MM.1S (cell line): ENCODE results near the gene ST6GAL1.

Source experiments
- DNase-seq: peaks from one replicate; pipeline ENCODE4 v3.0.0-alpha.2; 2015
- H2AFZ ChIP-seq: fragments of 300-600 bp; sonication (generic); 2 replicates; pipeline ENCODE4 v1.6.0; 2016; ENCODE audit warnings: antibody characterized with exemption, low read length
- H3F3A ChIP-seq: fragments of 300-600 bp; sonication (generic); 2 replicates; pipeline ENCODE4 v1.6.1; 2016; ENCODE audit warnings: mild to moderate bottlenecking, antibody characterized with exemption, low read length, moderate library complexity, mixed read lengths; ENCODE audit not compliant: insufficient read depth
- H3K27ac ChIP-seq: fragments of 300-600 bp; sonication (generic); 2 replicates; pipeline ENCODE4 v1.5.1; 2016; ENCODE audit warnings: mild to moderate bottlenecking, low read length
- H3K27me3 ChIP-seq: fragments of 300-600 bp; sonication (generic); replicated peaks from 2 replicates; pipeline ENCODE4 v1.6.0; 2016; ENCODE audit warnings: low read length; ENCODE audit not compliant: insufficient read depth
- H3K36me3 ChIP-seq: fragments of 300-600 bp; sonication (generic); replicated peaks from 2 replicates; pipeline ENCODE4 v1.6.1; 2016; ENCODE audit warnings: mild to moderate bottlenecking, low read length, mixed read lengths; ENCODE audit not compliant: insufficient read depth
- H3K4me1 ChIP-seq: fragments of 300-600 bp; sonication (generic); 2 replicates; pipeline ENCODE4 v1.6.1; 2016; ENCODE audit warnings: low read length, mixed read lengths
- H3K4me2 ChIP-seq: fragments of 300-600 bp; sonication (generic); 2 replicates; pipeline ENCODE4 v1.6.0; 2016; ENCODE audit warnings: low read depth, low read length
- H3K4me3 ChIP-seq: fragments of 300-600 bp; sonication (generic); 2 replicates; pipeline ENCODE4 v1.5.1; 2016; ENCODE audit warnings: low read length, mixed read lengths
- H3K79me2 ChIP-seq: fragments of 300-600 bp; sonication (generic); 2 replicates; pipeline ENCODE4 v1.6.1; 2016; ENCODE audit warnings: mixed run types, low read length, mixed read lengths
- H3K9ac ChIP-seq: fragments of 300-600 bp; sonication (generic); 2 replicates; pipeline ENCODE4 v1.6.1; 2016; ENCODE audit warnings: low read length, mixed read lengths
- H3K9me2 ChIP-seq: fragments of 300-600 bp; sonication (generic); replicated peaks from 2 replicates; pipeline ENCODE4 v1.6.1; 2016; ENCODE audit warnings: mild to moderate bottlenecking, low read length, mixed read lengths; ENCODE audit not compliant: insufficient read depth
- H3K9me3 ChIP-seq: fragments of 300-600 bp; sonication (generic); replicated peaks from 2 replicates; pipeline ENCODE4 v1.6.1; 2016; ENCODE audit warnings: mild to moderate bottlenecking, low read length, mixed read lengths; ENCODE audit not compliant: insufficient read depth
- H4K20me1 ChIP-seq: fragments of 300-600 bp; sonication (generic); 2 replicates; pipeline ENCODE4 v1.6.1; 2016; ENCODE audit warnings: mild to moderate bottlenecking, low read length, moderate library complexity, mixed read lengths; ENCODE audit not compliant: insufficient read depth
- EZH2 ChIP-seq: fragments of 300-600 bp; sonication (generic); optimal IDR thresholded peaks from 2 replicates; pipeline ENCODE3; 2017; ENCODE audit warnings: low read depth, mild to moderate bottlenecking, antibody characterized with exemption, low read length, mixed read lengths
- EZH2phosphoT487 ChIP-seq: fragments of 300-600 bp; sonication (generic); IDR thresholded peaks from 2 replicates; pipeline ENCODE4 v1.6.1; 2018; ENCODE audit warnings: antibody characterized with exemption, low read length
- TF ChIP-seq, protein P1 (sequence below): fragments of 300-600 bp; sonication (generic); IDR thresholded peaks from 2 replicates; pipeline ENCODE4 v1.5.1; 2016; ENCODE audit warnings: antibody characterized with exemption, low read length, mixed read lengths

Gene ST6GAL1

DNA sequence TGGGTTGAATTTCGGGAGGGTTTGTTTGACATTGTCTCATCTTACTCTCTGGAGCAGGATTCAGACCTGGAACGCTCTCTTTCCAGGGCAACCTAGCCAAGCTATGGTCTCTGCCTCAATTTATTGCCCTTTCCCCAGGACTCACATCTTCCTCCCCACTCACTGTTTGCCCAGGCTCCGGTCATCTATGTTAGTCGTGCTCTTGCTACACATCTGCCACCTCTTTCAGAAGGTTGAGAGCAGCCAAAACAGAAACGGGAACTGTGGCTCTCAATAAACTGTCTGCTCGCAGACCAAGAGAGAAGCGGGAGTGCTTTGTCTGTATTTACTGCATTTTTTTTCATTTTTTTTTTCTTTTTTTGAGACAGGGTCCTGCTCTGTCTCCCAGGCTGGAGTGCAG, 81.6 kb downstream of the ST6GAL1 start:
- peaks cover 16% of the 10 kb centered on the region for H3K36me3 ChIP-seq
- H3F3A ChIP-seq, result peaks cover 12% of the 10 kb centered on the region; the same call in 1 of the 2 replicates
- H3K9ac ChIP-seq, result no peak overlapping the region
- H4K20me1 ChIP-seq, result peaks cover 3% of the 10 kb centered on the region
- H2AFZ ChIP-seq, result no peak overlapping the region
- no peaks in the 10 kb centered on the region for H3K9me3 ChIP-seq
- peaks cover 96% of the 10 kb centered on the region for H3K79me2 ChIP-seq
- no peaks in the 10 kb centered on the region for H3K9me2 ChIP-seq
- TF ChIP-seq, protein P1, sequence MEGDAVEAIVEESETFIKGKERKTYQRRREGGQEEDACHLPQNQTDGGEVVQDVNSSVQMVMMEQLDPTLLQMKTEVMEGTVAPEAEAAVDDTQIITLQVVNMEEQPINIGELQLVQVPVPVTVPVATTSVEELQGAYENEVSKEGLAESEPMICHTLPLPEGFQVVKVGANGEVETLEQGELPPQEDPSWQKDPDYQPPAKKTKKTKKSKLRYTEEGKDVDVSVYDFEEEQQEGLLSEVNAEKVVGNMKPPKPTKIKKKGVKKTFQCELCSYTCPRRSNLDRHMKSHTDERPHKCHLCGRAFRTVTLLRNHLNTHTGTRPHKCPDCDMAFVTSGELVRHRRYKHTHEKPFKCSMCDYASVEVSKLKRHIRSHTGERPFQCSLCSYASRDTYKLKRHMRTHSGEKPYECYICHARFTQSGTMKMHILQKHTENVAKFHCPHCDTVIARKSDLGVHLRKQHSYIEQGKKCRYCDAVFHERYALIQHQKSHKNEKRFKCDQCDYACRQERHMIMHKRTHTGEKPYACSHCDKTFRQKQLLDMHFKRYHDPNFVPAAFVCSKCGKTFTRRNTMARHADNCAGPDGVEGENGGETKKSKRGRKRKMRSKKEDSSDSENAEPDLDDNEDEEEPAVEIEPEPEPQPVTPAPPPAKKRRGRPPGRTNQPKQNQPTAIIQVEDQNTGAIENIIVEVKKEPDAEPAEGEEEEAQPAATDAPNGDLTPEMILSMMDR, result no peak
- H3K4me1 ChIP-seq, result peaks cover 11% of the 10 kb centered on the region; the same call in 1 of the 2 replicates
- peak overlapping the region; percentile 17; the same call in 1 of the 2 replicates for H3K27ac ChIP-seq
- H3K4me3 ChIP-seq, result no peak overlapping the region
- DNase-seq, result peak; percentile 59
- no peaks in the 10 kb centered on the region for H3K27me3 ChIP-seq
- peak overlapping the region; percentile 5; the same call in 1 of the 2 replicates for H3K4me2 ChIP-seq

DNA sequence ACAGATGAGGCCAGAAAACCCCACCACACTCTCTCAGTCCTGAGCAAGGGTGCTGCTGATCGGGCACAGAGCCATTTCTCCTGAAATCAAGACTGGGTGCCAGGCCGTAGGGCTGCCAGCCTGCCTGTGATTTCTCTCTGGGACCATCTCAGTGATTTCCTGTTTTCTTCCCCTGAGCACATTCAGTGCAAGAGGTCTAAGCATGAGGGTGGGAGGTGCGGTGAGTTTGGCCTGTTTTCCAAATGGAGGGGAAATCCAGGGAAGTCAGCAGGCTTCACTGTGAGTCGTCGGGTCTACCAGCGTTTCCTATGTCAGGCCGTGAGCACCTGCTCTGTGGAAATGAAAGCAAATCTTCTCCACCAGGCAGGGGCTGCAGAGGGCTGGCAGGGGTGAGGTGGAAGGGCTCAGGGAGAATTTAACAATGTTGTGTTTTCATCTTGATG, 82.3 kb downstream of the ST6GAL1 start:
- no peak overlapping the region for H3K4me3 ChIP-seq
- H3F3A ChIP-seq, result peaks cover 12% of the 10 kb centered on the region; the same call in 1 of the 2 replicates
- H3K27ac ChIP-seq, result peak overlapping the region; percentile 17; the same call in 1 of the 2 replicates
- peaks cover 11% of the 10 kb centered on the region; the same call in 1 of the 2 replicates for H3K4me1 ChIP-seq
- no peaks in the 10 kb centered on the region for H3K9me3 ChIP-seq
- no peak overlapping the region for H3K4me2 ChIP-seq
- DNase-seq, result no peak
- H4K20me1 ChIP-seq, result peaks cover 3% of the 10 kb centered on the region
- TF ChIP-seq EZH2phosphoT487, result no peak
- TF ChIP-seq, protein P1, result no peak
- peaks cover 9% of the 10 kb centered on the region for H3K36me3 ChIP-seq
- no peak overlapping the region for H3K9ac ChIP-seq
- H3K79me2 ChIP-seq, result peaks cover 96% of the 10 kb centered on the region
- H2AFZ ChIP-seq, result no peak overlapping the region
- H3K27me3 ChIP-seq, result no peaks in the 10 kb centered on the region
- H3K9me2 ChIP-seq, result no peaks in the 10 kb centered on the region

DNA sequence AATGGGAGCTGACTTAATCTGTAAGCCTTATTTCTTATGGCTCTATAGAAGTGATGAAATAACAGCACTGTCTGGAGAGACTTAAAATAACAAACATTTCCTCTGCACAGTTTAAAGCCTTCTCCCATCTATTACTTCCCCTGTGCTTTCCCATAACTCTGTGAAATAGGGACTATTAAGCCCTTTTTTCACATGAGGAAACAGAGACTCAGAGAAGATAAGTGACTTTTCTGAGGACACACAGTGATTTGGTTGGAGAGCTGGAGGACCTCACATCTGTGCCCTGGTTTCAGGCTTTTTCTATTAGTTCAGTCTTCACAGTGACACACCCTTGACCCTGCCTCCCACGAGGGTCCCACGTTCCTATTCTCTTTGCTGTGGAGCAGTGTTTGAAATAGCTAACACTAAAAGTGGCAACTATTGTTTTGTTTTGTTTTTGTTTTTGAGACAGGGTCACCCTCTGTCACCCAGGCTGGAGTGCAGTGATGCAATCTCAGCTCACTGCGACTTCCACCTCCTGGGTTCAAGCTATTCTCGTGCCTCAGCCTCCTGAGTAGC, 82.9 kb downstream of the ST6GAL1 start:
- Histone ChIP-seq H3K27ac (no peak overlapping the region), H3K9ac (no peak overlapping the region), H3K27me3 (no peaks in the 10 kb centered on the region), H3K4me2 (no peak overlapping the region), H3K9me2 (no peaks in the 10 kb centered on the region), H4K20me1 (peaks cover 3% of the 10 kb centered on the region), H2AFZ (no peak overlapping the region), H3F3A (peaks cover 10% of the 10 kb centered on the region; the same call in 1 of the 2 replicates), H3K4me1 (peaks cover 11% of the 10 kb centered on the region; the same call in 1 of the 2 replicates), H3K79me2 (peaks cover 96% of the 10 kb centered on the region), H3K9me3 (no peaks in the 10 kb centered on the region), H3K4me3 (no peak overlapping the region), H3K36me3 (peaks cover 9% of the 10 kb centered on the region)
- no peak for DNase-seq
- TF ChIP-seq, protein P1, result no peak
- TF ChIP-seq EZH2phosphoT487 (no peak), EZH2 (no peak)
